HAP-1 (cell line): Measurements from ENCODE around the gene SERPINF2.
"Not testable (repeated sequence)": the region's sequence is repeated elsewhere in the genome, so short reads cannot be mapped to it uniquely, and the experiment has no call there.

Experiments
- DNase-seq, 2 experiments: peaks; one replicate each; pipeline ENCODE4 v3.0.0-alpha.2; 2016 to 2020; ENCODE audit warnings: low spot score in 2 of 2
- H3K27me3 ChIP-seq: fragments of 250-450 bp; sonication (Bioruptor Pico); 2 replicates; pipeline ENCODE4 v1.5.1; 2020; ENCODE audit warnings: low read depth, mild to moderate bottlenecking, moderate library complexity
- H3K36me3 ChIP-seq: fragments of 250-450 bp; sonication (Bioruptor Pico); replicated peaks from 2 replicates; pipeline ENCODE4 v1.5.1; 2020; ENCODE audit warnings: mild to moderate bottlenecking
- H3K4me1 ChIP-seq: fragments of 250-450 bp; sonication (Bioruptor Pico); 2 replicates; pipeline ENCODE4 v1.5.1; 2020; ENCODE audit warnings: mild to moderate bottlenecking
- H3K4me3 ChIP-seq: fragments of 250-450 bp; sonication (Bioruptor Pico); 2 replicates; pipeline ENCODE4 v1.5.1; 2020; ENCODE audit warnings: mild to moderate bottlenecking, moderate library complexity
- H3K9me3 ChIP-seq: fragments of 250-450 bp; sonication (Bioruptor Pico); 2 replicates; pipeline ENCODE4 v1.5.1; 2020; ENCODE audit warnings: mild to moderate bottlenecking, moderate library complexity
- in situ Hi-C: fragments of 300-500 bp; cut with MboI; formaldehyde crosslinking; loops from 3 replicates; pipeline ENCODE4 v1.14.3; 2020; ENCODE audit warnings: low sequenced_read_pairs, inconsistent platforms, mixed read lengths

SERPINF2 gene

GRCh38 chr17:1754430-1755112 lies 11.9 kb downstream of the SERPINF2 start:
- DNase-seq = no peak

GRCh38 chr17:1755252-1755826 lies 12.7 kb downstream of the SERPINF2 start:
- in situ Hi-C loops = no loop called here
- Histone ChIP-seq H3K36me3 (no peaks in the 10 kb centered on the region), H3K4me3 (no peak overlapping the region), H3K9me3 (no peaks in the 10 kb centered on the region), H3K4me1 (no peaks in the 10 kb centered on the region), H3K27me3 (no peaks in the 10 kb centered on the region)
- DNase-seq = no peak

More at GRCh38 chr17:1754430-1755112, 11.9 kb downstream of the SERPINF2 start:
- H3K4me3 ChIP-seq = no peak overlapping the region
- no peaks in the 10 kb centered on the region for H3K36me3 ChIP-seq
- no peaks in the 10 kb centered on the region for H3K27me3 ChIP-seq
- no peaks in the 10 kb centered on the region for H3K9me3 ChIP-seq
- no peaks in the 10 kb centered on the region for H3K4me1 ChIP-seq
- in situ Hi-C loops = no loop called here

DNA sequence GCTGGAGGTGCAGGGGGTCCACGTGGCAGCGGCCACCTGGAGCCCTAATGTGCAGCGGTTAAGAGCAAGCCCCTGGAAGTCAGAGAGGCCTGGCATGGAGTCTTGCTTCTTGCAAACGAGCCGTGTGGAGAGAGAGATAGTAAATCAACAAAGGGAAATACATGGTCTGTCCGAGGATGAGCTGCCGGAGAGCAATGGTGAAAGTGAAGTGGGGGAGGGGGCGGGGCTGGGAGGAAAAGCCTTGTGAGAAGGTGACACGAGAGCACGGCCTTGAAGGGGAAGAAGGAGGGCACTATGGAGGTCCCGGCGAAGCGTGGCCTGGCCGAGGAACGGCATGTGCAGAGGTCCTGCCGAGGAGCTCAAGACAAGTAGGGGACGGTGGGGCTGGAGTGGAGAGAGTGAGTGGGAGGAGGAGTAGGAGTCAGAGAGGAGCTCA lies 13.2 kb downstream of the SERPINF2 start:
- no peaks in the 10 kb centered on the region for H3K9me3 ChIP-seq
- H3K36me3 ChIP-seq = no peaks in the 10 kb centered on the region
- no peaks in the 10 kb centered on the region for H3K27me3 ChIP-seq
- H3K4me1 ChIP-seq = no peaks in the 10 kb centered on the region
- DNase-seq = no peak
- in situ Hi-C loops = no loop called here
- no peak overlapping the region for H3K4me3 ChIP-seq

DNA sequence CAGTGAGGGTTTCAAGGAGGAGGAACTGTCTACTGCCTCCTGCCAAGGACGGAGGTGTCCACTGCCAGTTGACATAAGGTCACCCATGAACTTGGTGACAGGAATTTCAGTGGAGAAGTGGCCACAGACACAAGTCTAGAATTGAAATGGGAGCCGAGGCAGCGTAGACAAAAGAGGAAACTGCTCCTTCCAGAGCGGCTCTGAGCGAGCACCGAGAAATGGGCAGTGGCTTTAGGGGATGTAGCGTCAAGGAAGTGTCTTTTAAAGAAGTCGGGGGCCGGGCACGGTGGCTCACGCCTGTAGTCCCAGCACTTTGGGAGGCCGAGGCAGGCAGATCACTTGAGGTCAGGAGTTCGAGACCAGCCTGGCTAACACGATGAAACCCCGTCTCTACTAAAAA lies 16.1 kb downstream of the SERPINF2 start:
- no peak overlapping the region for H3K4me3 ChIP-seq
- no peaks in the 10 kb centered on the region for H3K9me3 ChIP-seq
- H3K27me3 ChIP-seq = no peaks in the 10 kb centered on the region
- no peak for DNase-seq
- no peaks in the 10 kb centered on the region for H3K36me3 ChIP-seq
- in situ Hi-C loops = no loop called here
- peaks cover 18% of the 10 kb centered on the region for H3K4me1 ChIP-seq

DNA sequence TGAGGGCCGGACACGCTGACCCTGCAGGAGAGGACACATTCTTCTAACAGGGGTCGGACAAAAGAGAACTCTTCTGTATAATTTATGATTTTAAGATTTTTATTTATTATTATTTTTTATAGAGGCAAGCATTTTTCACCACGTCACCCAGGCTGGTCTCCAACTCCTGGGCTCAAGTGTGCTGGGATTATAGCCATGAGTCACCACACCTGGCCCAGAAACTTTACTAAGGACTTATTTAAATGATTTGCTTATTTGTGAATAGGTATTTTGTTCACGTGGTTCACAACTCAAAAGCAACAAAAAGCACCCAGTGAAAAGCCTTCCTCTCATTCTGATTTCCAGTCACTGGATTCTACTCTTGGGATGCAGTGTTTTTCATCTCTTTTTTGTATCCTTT lies 16.9 kb downstream of the SERPINF2 start:
- H3K9me3 ChIP-seq = no peaks in the 10 kb centered on the region
- no peaks in the 10 kb centered on the region for H3K36me3 ChIP-seq
- no peaks in the 10 kb centered on the region for H3K27me3 ChIP-seq
- H3K4me1 ChIP-seq = peaks cover 25% of the 10 kb centered on the region
- no peak overlapping the region for H3K4me3 ChIP-seq
- in situ Hi-C loops = no loop called here
- no peak for DNase-seq

DNA sequence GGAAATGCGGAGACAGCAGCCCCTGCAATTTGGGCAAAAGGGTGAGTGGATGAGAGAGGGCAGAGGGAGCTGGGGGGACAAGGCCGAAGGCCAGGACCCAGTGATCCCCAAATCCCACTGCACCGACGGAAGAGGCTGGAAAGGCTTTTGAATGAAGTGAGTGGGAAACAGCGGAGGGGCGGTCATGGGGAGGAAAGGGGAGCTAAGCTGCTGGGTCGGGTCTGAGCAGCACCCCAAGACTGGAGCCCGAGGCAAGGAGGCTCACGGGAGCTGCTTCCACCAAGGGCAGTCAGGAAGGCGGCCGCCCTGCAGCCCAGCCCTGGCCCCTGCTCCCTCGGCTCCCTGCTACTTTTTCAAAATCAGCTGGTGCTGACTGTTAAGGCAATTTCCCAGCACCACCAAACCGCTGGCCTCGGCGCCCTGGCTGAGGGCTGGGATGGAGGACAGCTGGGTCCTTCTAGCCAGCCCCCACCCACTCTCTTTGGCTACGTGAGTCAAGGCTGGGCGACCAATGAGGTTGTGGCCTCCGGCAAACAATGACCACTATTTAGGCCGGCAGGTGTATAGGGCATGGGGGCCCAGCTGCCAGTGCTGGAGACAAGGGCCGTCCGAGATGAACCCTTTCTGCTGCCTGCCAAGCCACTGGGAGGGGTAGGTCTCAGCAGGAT lies 19.7 kb downstream of the SERPINF2 start:
- in situ Hi-C loops = no loop called here
- H3K9me3 ChIP-seq = no peaks in the 10 kb centered on the region
- H3K36me3 ChIP-seq = peaks cover 3% of the 10 kb centered on the region
- peak; percentile 11 to 64 for DNase-seq
- no peaks in the 10 kb centered on the region for H3K27me3 ChIP-seq
- H3K4me3 ChIP-seq = peak overlapping the region; percentile 40
- H3K4me1 ChIP-seq = peaks cover 26% of the 10 kb centered on the region

DNA sequence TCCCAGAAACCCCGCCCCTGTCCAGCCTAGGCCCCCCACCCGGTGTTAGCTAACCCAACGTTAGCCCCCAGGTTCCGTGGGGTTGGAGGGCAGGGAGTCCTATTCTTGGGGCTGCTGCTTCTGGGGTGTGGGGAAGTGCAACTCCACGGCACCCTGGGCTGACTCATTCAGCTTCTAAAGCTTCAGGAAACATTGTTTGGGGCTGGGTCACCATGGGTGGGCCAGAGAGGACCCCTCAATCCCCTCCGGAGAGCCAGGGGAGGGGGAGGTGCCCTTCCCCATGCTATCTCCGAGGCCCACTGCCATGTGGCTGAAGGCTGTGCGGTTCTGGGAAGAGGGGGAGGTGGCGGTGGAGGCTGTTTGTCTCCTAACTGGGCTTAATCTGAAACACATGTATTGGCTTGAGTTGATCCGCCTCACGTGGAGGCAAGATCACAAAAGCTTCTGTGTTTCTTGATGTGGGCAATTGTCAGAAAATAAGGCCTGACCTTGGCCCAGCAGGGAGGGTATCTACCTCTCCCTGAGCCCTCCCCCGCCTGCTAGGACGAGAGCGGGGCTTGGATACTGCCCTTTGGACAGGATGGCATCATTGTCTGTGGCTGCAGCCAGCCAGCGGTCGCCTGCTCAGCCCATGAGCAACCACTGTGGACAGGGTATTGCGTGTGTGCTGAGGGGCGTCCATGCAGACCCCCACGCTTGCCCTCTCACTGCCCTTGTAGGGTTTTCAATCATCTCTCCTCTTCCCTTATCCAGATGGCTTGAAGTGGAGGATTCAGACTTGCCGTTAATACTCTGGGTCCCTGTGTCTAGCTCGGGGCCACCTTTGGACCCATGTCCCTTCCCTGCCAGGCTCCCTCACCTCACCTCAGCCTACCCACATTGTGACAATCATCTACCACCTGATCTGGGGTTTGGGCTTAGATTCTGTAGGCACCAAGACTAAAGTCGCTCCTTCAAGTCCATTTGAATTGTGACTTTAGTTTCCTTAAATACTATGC lies 20.5 kb downstream of the SERPINF2 start:
- H3K36me3 ChIP-seq = peaks cover 3% of the 10 kb centered on the region
- H3K27me3 ChIP-seq = no peaks in the 10 kb centered on the region
- in situ Hi-C loops = no loop called here
- peak overlapping the region; percentile 40 for H3K4me3 ChIP-seq
- H3K4me1 ChIP-seq = peaks cover 26% of the 10 kb centered on the region
- H3K9me3 ChIP-seq = no peaks in the 10 kb centered on the region
- peak; percentile 79 to 80 for DNase-seq

DNA sequence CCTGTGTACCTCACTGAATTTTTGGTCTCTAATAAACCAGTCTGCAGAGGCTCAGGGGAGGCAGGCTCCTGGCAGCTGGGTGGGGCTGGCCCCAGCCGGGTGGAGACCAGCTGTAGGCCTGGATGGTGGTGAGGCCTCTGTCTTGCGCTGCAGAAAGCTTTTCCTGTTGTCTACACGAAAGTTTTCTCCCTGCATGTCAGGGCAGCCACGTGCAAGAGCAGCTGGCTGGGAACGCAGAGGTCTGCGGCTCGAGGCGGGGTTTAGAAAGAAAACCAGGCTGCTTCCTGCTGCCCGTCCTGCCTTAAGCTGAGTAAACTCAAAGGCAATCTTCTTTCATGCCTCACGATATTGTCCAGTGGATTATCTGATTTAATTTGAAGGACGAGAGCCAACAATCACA lies 21.6 kb downstream of the SERPINF2 start:
- H3K9me3 ChIP-seq = no peaks in the 10 kb centered on the region
- H3K27me3 ChIP-seq = no peaks in the 10 kb centered on the region
- peak in 1 of 2 experiments; percentile 43 for DNase-seq
- no peak overlapping the region for H3K4me3 ChIP-seq
- H3K36me3 ChIP-seq = peaks cover 3% of the 10 kb centered on the region
- H3K4me1 ChIP-seq = peaks cover 26% of the 10 kb centered on the region
- in situ Hi-C loops = no loop called here

- in situ Hi-C loops, DNase-seq, H3K9me3 ChIP-seq, H3K36me3 ChIP-seq, H3K4me3 ChIP-seq, H3K27me3 ChIP-seq: not testable (repeated sequence)
- H3K4me1 ChIP-seq = peaks cover 26% of the 10 kb centered on the region
Measured at GRCh38 chr17:1764705-1765104, 22.0 kb downstream of the SERPINF2 start.

DNA sequence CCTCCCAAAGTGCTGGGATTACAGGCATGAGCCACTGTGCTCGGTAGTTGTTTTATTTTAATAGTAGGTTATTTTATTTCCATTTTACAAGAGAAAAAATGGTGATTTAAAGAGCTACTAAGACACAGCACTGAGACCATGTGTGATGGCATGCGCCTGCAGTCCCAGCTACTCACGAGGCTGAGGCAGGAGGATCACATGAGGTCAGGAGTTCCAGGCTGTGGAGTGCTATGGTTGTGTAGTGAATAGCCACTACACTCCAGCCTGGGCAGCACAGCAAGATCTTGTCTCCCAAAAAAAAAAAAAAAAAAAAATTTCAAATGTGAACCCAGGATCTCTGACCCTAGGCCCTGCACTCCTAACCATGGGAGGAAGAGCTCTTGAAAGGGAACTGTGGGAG lies 22.9 kb downstream of the SERPINF2 start:
- in situ Hi-C loops = no loop called here
- Histone ChIP-seq H3K4me3 (no peak overlapping the region), H3K36me3 (peaks cover 10% of the 10 kb centered on the region), H3K27me3 (no peaks in the 10 kb centered on the region), H3K9me3 (no peaks in the 10 kb centered on the region), H3K4me1 (peaks cover 26% of the 10 kb centered on the region)
- no peak for DNase-seq

DNA sequence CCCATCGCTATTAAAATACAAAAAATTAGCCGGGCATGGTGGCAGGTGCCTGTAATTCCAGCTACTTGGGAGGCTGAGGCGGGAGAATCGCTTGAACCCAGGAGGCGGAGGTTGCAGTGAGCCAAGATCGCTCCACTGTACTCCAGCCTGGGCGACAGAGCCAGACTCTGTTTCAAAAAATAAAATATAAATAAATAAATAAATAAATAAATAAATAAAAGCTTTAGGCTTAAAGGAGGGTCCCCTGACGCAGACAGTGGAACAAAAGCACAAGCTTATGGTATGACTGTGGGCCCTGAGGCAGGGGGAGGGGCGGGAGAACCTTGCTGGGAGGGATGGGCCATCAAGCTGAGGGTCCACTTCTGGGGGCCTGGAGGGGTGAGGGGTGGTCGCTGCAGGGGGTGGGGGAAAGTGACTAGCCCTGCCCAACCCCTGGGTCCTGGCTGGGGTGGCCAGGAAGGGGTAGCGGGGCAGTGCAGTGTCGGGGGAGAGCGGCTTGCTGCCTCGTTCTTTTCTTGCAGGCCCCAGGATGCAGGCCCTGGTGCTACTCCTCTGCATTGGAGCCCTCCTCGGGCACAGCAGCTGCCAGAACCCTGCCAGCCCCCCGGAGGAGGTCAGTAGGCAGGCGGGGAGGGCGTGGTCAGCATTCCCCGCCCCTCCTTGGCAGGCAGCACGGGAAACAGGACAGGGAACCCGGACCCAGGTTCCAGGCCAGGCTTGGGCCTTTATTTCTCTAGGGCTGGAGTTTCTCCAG lies 23.9 kb downstream of the SERPINF2 start:
- Histone ChIP-seq H3K36me3 (peaks cover 11% of the 10 kb centered on the region), H3K4me1 (peaks cover 25% of the 10 kb centered on the region), H3K27me3 (no peaks in the 10 kb centered on the region), H3K9me3 (no peaks in the 10 kb centered on the region), H3K4me3 (no peak overlapping the region)
- in situ Hi-C loops = no loop called here
- DNase-seq = no peak

- Histone ChIP-seq H3K36me3 (peaks cover 19% of the 10 kb centered on the region), H3K4me1 (peaks cover 20% of the 10 kb centered on the region)
- in situ Hi-C loops = no loop called here
Measured at GRCh38 chr17:1767358-1767757, 24.7 kb downstream of the SERPINF2 start.

More at GRCh38 chr17:1767358-1767757, 24.7 kb downstream of the SERPINF2 start:
- Histone ChIP-seq H3K4me3 (no peak overlapping the region), H3K27me3 (no peaks in the 10 kb centered on the region), H3K9me3 (no peaks in the 10 kb centered on the region)
- DNase-seq = no peak
